ENCODE data around the gene RIPK4. TPM values are rescaled to one million over a fixed set of nuclear protein-coding genes. Genes with fewer than 3 reads are reported as not detected.

RIPK4 gene
- total RNA-seq, 2 donors from 2014 or later: 8.4 to 16.2 TPM

GRCh38 chr21:41764558-41765419 is 2.1 kb downstream of the RIPK4 start:
- no peak overlapping the region for H3K9ac ChIP-seq (ENCODE audit: extremely low read depth, low read length, poor library complexity, severe bottlenecking)
- TF ChIP-seq CTCF (conservative IDR thresholded peaks at IDR 0.05): no peak
- 71 to 100% methylated on average over 3 to 7 of the region's 7 CpGs for WGBS, 2 experiments (ENCODE audit: insufficient coverage in 1 of 2, insufficient read length in 1 of 2)
- Mint-ChIP-seq H3K36me3 (ENCODE audit: low read depth) (no peaks in the 10 kb centered on the region), H3K9me3 (no peaks in the 10 kb centered on the region), H3K4me3 (peak overlapping the region; percentile 71), H3K27ac (no peak overlapping the region), H3K4me1 (peaks cover 79% of the 10 kb centered on the region), H3K27me3 (ENCODE audit: insufficient read depth) (peaks cover 77% of the 10 kb centered on the region)
- H3K4me1 ChIP-seq (ENCODE audit: control insufficient read depth, insufficient read depth, low read length): peaks cover 30% of the 10 kb centered on the region
- H3K36me3 ChIP-seq (ENCODE audit: control insufficient read depth, insufficient read depth, low read length): no peaks in the 10 kb centered on the region
- H3K4me3 ChIP-seq (ENCODE audit: low read length): peak overlapping the region; percentile 84
- no peak overlapping the region for H3K27ac ChIP-seq (ENCODE audit: low read depth, low read length)
- H3K9me3 ChIP-seq (ENCODE audit: control insufficient read depth, low read length): no peaks in the 10 kb centered on the region
- peak; percentile 49 for DNase-seq
- H3K27me3 ChIP-seq (ENCODE audit: control insufficient read depth, insufficient read depth, low read length, poor library complexity, severe bottlenecking): peaks cover 100% of the 10 kb centered on the region

DNA sequence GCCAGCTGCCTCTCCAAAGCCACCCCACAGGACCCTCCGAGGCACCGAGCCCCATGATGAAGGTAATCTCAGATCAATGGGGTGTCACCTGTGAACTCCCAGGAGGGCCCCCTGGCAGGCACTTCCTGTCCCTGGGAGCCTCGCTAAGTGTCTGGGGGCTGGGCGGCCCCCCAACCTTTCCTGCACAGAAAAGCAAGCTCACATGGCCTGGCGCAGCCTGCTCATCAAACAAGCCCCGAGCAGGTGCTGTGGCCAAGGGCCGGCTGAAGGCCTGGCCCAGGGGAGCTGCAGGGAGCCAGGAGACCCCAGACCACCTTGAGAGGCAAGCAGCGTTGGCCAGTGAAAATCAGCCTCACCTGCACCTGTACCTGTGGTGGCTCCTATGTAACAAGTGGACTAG is 2.9 kb downstream of the RIPK4 start:
- peak; percentile 41 for DNase-seq
- 70% methylated on average over 8 of the region's 8 CpGs for WGBS, 2 experiments (ENCODE audit: insufficient coverage in 1 of 2, insufficient read length in 1 of 2)
- Histone ChIP-seq H3K4me1 (ENCODE audit: control insufficient read depth, insufficient read depth, low read length) (peaks cover 25% of the 10 kb centered on the region), H3K9me3 (ENCODE audit: control insufficient read depth, low read length) (no peaks in the 10 kb centered on the region), H3K4me3 (ENCODE audit: low read length) (no peak overlapping the region), H3K27ac (ENCODE audit: low read depth, low read length) (no peak overlapping the region), H3K9ac (ENCODE audit: extremely low read depth, low read length, poor library complexity, severe bottlenecking) (no peak overlapping the region), H3K36me3 (ENCODE audit: control insufficient read depth, insufficient read depth, low read length) (no peaks in the 10 kb centered on the region), H3K27me3 (ENCODE audit: control insufficient read depth, insufficient read depth, low read length, poor library complexity, severe bottlenecking) (peaks cover 97% of the 10 kb centered on the region)
- Mint-ChIP-seq H3K27ac (no peak overlapping the region), H3K36me3 (ENCODE audit: low read depth) (no peaks in the 10 kb centered on the region), H3K4me1 (peaks cover 76% of the 10 kb centered on the region), H3K9me3 (no peaks in the 10 kb centered on the region), H3K4me3 (peak overlapping the region; percentile 71), H3K27me3 (ENCODE audit: insufficient read depth) (peaks cover 74% of the 10 kb centered on the region)
- no peak for TF ChIP-seq CTCF (conservative IDR thresholded peaks at IDR 0.05)

DNA sequence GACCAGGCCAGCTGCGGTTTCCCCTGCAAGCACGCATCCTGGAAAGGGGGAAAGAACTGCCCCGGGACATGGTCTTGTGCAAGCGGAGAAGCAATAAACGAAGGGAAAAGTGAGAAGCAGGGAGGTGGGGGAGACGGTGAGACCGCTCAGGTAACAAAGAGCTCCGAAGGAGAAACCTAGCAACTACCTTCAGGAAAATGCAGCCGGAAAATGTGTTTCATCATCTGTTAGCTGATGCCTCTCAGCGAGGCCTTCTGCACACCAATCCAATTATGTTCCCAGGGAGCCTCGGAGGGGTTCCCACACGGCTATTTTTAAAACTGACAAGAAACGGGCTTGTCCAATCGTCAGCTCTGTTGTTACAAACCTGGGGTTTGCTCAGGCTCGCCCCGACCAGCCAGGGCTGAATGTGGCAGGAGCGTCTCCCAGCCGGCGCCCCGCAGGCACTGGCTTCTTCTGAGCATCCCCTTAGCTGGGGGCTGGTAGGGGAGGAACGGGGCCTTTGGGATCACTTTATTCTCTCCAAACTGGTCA is 3.4 kb downstream of the RIPK4 start:
- Mint-ChIP-seq H3K27ac (no peak overlapping the region), H3K4me3 (peak overlapping the region; percentile 54), H3K27me3 (ENCODE audit: insufficient read depth) (peaks cover 69% of the 10 kb centered on the region), H3K9me3 (no peaks in the 10 kb centered on the region), H3K4me1 (peaks cover 71% of the 10 kb centered on the region), H3K36me3 (ENCODE audit: low read depth) (no peaks in the 10 kb centered on the region)
- Histone ChIP-seq H3K4me1 (ENCODE audit: control insufficient read depth, insufficient read depth, low read length) (peaks cover 25% of the 10 kb centered on the region), H3K27ac (ENCODE audit: low read depth, low read length) (no peak overlapping the region), H3K9ac (ENCODE audit: extremely low read depth, low read length, poor library complexity, severe bottlenecking) (no peak overlapping the region), H3K4me3 (ENCODE audit: low read length) (peak overlapping the region; percentile 79), H3K36me3 (ENCODE audit: control insufficient read depth, insufficient read depth, low read length) (no peaks in the 10 kb centered on the region), H3K27me3 (ENCODE audit: control insufficient read depth, insufficient read depth, low read length, poor library complexity, severe bottlenecking) (peaks cover 91% of the 10 kb centered on the region), H3K9me3 (ENCODE audit: control insufficient read depth, low read length) (no peaks in the 10 kb centered on the region)
- 11 to 21% methylated on average over 12 to 21 of the region's 21 CpGs for WGBS, 2 experiments (ENCODE audit: insufficient coverage in 1 of 2, insufficient read length in 1 of 2)
- peak; percentile 68 for DNase-seq
- TF ChIP-seq CTCF (conservative IDR thresholded peaks at IDR 0.05): no peak

Data from endodermal cell (in vitro differentiated cells).